GM18507 (cell line): ENCODE results near the gene CASP5.
"Not testable (repeated sequence)": the region's sequence is repeated elsewhere in the genome, so short reads cannot be mapped to it uniquely, and the experiment has no call there.

ENCODE experiments used
- DNase-seq: peaks from one replicate; pipeline ENCODE4 v3.0.0; 2011; ENCODE audit warnings: low read depth; ENCODE audit not compliant: insufficient read length; ENCODE audit errors: extremely low spot score
- FAIRE-seq: peaks from 2 replicates; lab custom pipeline; 2011; peaks lifted over from hg19 to GRCh38; lab: Jason Lieb, UNC

CASP5 gene

GRCh38 chr11:105034813-105035620 lies 12.0 kb upstream of the CASP5 start, which contains the start of gene CASP1:
TSS of gene CASP1 (minus strand) at chr11:105035144. CDS start at chr11:105035113, 31 bp downstream.
- no peak for DNase-seq
- peak; percentile 86 for FAIRE-seq

- not testable (repeated sequence) for FAIRE-seq, DNase-seq
These were observed 11.4 kb upstream of the CASP5 start for GRCh38 chr11:105034388-105034787.

- FAIRE-seq (no peak), DNase-seq (no peak)
These were observed 10.8 kb upstream of the CASP5 start for GRCh38 chr11:105033781-105034180.

GRCh38 chr11:105033343-105033742 lies 10.4 kb upstream of the CASP5 start:
- DNase-seq (no peak), FAIRE-seq (no peak)

GRCh38 chr11:105032495-105032894 lies 9.5 kb upstream of the CASP5 start:
- FAIRE-seq, result peak; percentile 44

GRCh38 chr11:105027678-105028077 lies 4.7 kb upstream of the CASP5 start:
- FAIRE-seq (no peak), DNase-seq (no peak)

More at GRCh38 chr11:105032495-105032894, 9.5 kb upstream of the CASP5 start:
- no peak for DNase-seq

- FAIRE-seq (no peak), DNase-seq (no peak)
These were observed 1.4 kb upstream of the CASP5 start for GRCh38 chr11:105024394-105024793.

- no peak for FAIRE-seq
- DNase-seq, result no peak
These were observed 441 bp downstream of the CASP5 start for GRCh38 chr11:105022527-105022926.

GRCh38 chr11:105007463-105007862 lies 15.5 kb downstream of the CASP5 start:
- DNase-seq (no peak), FAIRE-seq (no peak)

- no peak for DNase-seq
- FAIRE-seq, result no peak
These were observed 17.5 kb downstream of the CASP5 start for GRCh38 chr11:105005451-105005845.

- DNase-seq (no peak), FAIRE-seq (no peak)
These were observed 18.9 kb downstream of the CASP5 start for GRCh38 chr11:105004021-105004420.

GRCh38 chr11:105003151-105003550 lies 19.8 kb downstream of the CASP5 start:
- no peak for FAIRE-seq

GRCh38 chr11:105000797-105001196 lies 22.2 kb downstream of the CASP5 start:
- no peak for DNase-seq
- FAIRE-seq, result peak; percentile 70

More at GRCh38 chr11:105003151-105003550, 19.8 kb downstream of the CASP5 start:
- DNase-seq, result no peak

GRCh38 chr11:105000167-105000566 lies 22.8 kb downstream of the CASP5 start:
- no peak for FAIRE-seq
- DNase-seq, result no peak

GRCh38 chr11:104999721-105000120 lies 23.2 kb downstream of the CASP5 start:
- no peak for FAIRE-seq
- no peak for DNase-seq

GRCh38 chr11:104997288-104997687 lies 25.7 kb downstream of the CASP5 start:
- DNase-seq, result no peak
- FAIRE-seq, result no peak

- FAIRE-seq, result no peak
- DNase-seq, result no peak
These were observed 28.0 kb downstream of the CASP5 start for GRCh38 chr11:104995001-104995408.

GRCh38 chr11:104992781-104993180 lies 30.2 kb downstream of the CASP5 start:
- FAIRE-seq, result no peak

GRCh38 chr11:104991994-104992393 lies 31.0 kb downstream of the CASP5 start:
- no peak for FAIRE-seq
- DNase-seq, result no peak

More at GRCh38 chr11:104992781-104993180, 30.2 kb downstream of the CASP5 start:
- no peak for DNase-seq

GRCh38 chr11:104984808-104985207 lies 38.2 kb downstream of the CASP5 start:
- no peak for DNase-seq
- no peak for FAIRE-seq

- FAIRE-seq (no peak), DNase-seq (no peak)
These were observed 43.1 kb downstream of the CASP5 start for GRCh38 chr11:104979839-104980238.
